Endothelial cell of umbilical vein (primary cell): ENCODE results near the gene NAGS. TPM values are rescaled to one million over a fixed set of nuclear protein-coding genes. Genes with fewer than 3 reads are reported as not detected.

Experiments used
- BruUV-seq: library from RNA; stranded (reverse); fragments of 400-500 nt; replicated peaks from 2 replicates; lab custom pipeline; 2021; lab: Mats Ljungman, UMichigan
- CTCF ChIA-PET: fragments of 300-600, 350-600 bp; sonication (Branson Sonifier 250); formaldehyde crosslinking; loops from one replicate; lab custom pipeline; 2021; ENCODE audit warnings: antibody characterized with exemption, inconsistent platforms; lab: Charles Lee
- POLR2A ChIA-PET: fragments of 300-600, 350-600 bp; sonication (Branson Sonifier 250); formaldehyde crosslinking; loops from one replicate; lab custom pipeline; 2021; ENCODE audit warnings: antibody characterized with exemption, inconsistent platforms; lab: Charles Lee
- DNase-seq: peaks from one replicate; pipeline ENCODE4 v3.0.0-alpha.2; 2011; ENCODE audit warnings: low read depth, low spot score
- FAIRE-seq: peaks from 2 replicates; lab custom pipeline; 2011; peaks lifted over from hg19 to GRCh38; lab: Jason Lieb, UNC
- H2AFZ ChIP-seq: 2 replicates; pipeline ENCODE4 v1.6.0; 2012; ENCODE audit warnings: low read depth, low read length, control low read depth, inconsistent platforms
- H3K27ac ChIP-seq: 2 replicates; pipeline ENCODE4 v1.5.1; 2011; ENCODE audit warnings: low read depth, mild to moderate bottlenecking, control low read depth, low read length, moderate library complexity; ENCODE audit not compliant: insufficient read depth
- H3K27me3 ChIP-seq, 2 experiments: 2 replicates each; pipeline versions ENCODE4 v1.6.0 to v1.6.1; 2011; ENCODE audit warnings: low read length in 2 of 2, mixed read lengths in 1 of 2; ENCODE audit not compliant: control insufficient read depth in 2 of 2, insufficient read depth in 2 of 2
- H3K36me3 ChIP-seq, 2 experiments: 2 replicates in 1 of 2; 3 replicates in 1 of 2; pipeline ENCODE4 v1.5.1; 2011; ENCODE audit warnings: low read length in 2 of 2, mild to moderate bottlenecking in 1 of 2, moderate library complexity in 1 of 2; ENCODE audit not compliant: control insufficient read depth in 2 of 2, insufficient read depth in 2 of 2; ENCODE audit errors: extremely low read depth in 1 of 2
- H3K4me1 ChIP-seq: 3 replicates; pipeline ENCODE4 v1.5.1; 2011; ENCODE audit warnings: mild to moderate bottlenecking, low read length; ENCODE audit not compliant: control insufficient read depth, insufficient read depth; ENCODE audit errors: extremely low read depth
- H3K4me2 ChIP-seq: 2 replicates; pipeline ENCODE4 v1.6.1; 2011; ENCODE audit warnings: low read length, control low read depth, mixed read lengths; ENCODE audit not compliant: insufficient read depth
- H3K4me3 ChIP-seq, 3 experiments: fragments of 200-600 bp in 1 of 3; sonication (generic), shearing (Covaris generic) in 1 of 3; replicated peaks in 1 of 3; 2 replicates each; pipeline ENCODE4 v1.5.1; 2011 to 2016; ENCODE audit warnings: control low read depth in 3 of 3, low read length in 3 of 3, mild to moderate bottlenecking in 2 of 3, inconsistent platforms in 1 of 3, low read depth in 1 of 3, moderate library complexity in 1 of 3; ENCODE audit not compliant: insufficient read depth in 1 of 3
- H3K79me2 ChIP-seq: 2 replicates; pipeline ENCODE4 v1.6.0; 2012; ENCODE audit warnings: low read length, inconsistent platforms; ENCODE audit not compliant: control insufficient read depth, insufficient read depth
- H3K9ac ChIP-seq: replicated peaks from 2 replicates; pipeline ENCODE3; 2011; ENCODE audit warnings: low read length, control low read depth; ENCODE audit not compliant: insufficient read depth; ENCODE audit errors: extremely low read depth
- H3K9me1 ChIP-seq: replicated peaks from 3 replicates; pipeline ENCODE4 v1.6.0; 2011; ENCODE audit warnings: mild to moderate bottlenecking, low read length; ENCODE audit not compliant: control insufficient read depth, insufficient read depth; ENCODE audit errors: extremely low read depth
- H3K9me3 ChIP-seq: replicated peaks from 2 replicates; pipeline ENCODE4 v1.5.1; 2012; ENCODE audit warnings: low read length, inconsistent platforms; ENCODE audit not compliant: control insufficient read depth, insufficient read depth
- H4K20me1 ChIP-seq: replicated peaks from 2 replicates; pipeline ENCODE3; 2011; ENCODE audit warnings: mild to moderate bottlenecking, low read length; ENCODE audit not compliant: control insufficient read depth, insufficient read depth; ENCODE audit errors: extremely low read depth
- EZH2 ChIP-seq: IDR thresholded peaks from 2 replicates; pipeline ENCODE4 v1.6.1; 2012; ENCODE audit warnings: borderline replicate concordance, low read depth, mild to moderate bottlenecking, moderate library complexity, low read length, inconsistent platforms; ENCODE audit not compliant: severe bottlenecking
- FOS ChIP-seq: IDR thresholded peaks from 2 replicates; pipeline ENCODE4 v1.6.1; 2011; ENCODE audit warnings: mild to moderate bottlenecking, low read length, moderate library complexity, borderline replicate concordance; ENCODE audit not compliant: insufficient read depth
- MYC ChIP-seq: IDR thresholded peaks from one replicate; pipeline ENCODE4 v1.6.1; 2011; ENCODE audit warnings: mild to moderate bottlenecking, low read depth, low read length
- POLR2A ChIP-seq: IDR thresholded peaks from 2 replicates; pipeline ENCODE4 v1.6.1; 2012; ENCODE audit warnings: low read depth, mild to moderate bottlenecking, control low read depth, low read length
- POLR2AphosphoS5 ChIP-seq: IDR thresholded peaks from 2 replicates; pipeline ENCODE4 v1.6.1; 2012; ENCODE audit warnings: low read depth, mild to moderate bottlenecking, control low read depth, low read length, moderate library complexity; ENCODE audit not compliant: insufficient read depth
- dilution Hi-C: fragments of 300-500 bp; cut with MboI; formaldehyde crosslinking; loops from one replicate; pipeline ENCODE4 v1.15.0; 2019; ENCODE audit warnings: low sequenced_read_pairs; ENCODE audit not compliant: extremely low pct_ligation_motif_present
- intact Hi-C: fragments of 100-400 bp; cut with micrococcal nuclease; formaldehyde crosslinking; loops from one replicate; pipeline ENCODE4 v1.10.0; 2022
- polyA plus RNA-seq, 4 experiments: library from polyadenylated mRNA; depleted of rRNA in 3 of 4; stranded (reverse) in 3 of 4; unstranded in 1 of 4; fragments of >200 nt; gene quantifications; 2 replicates each; pipeline versions ENCODE4 v1.2.1 to v1.2.3, GENCODE V29; 2011 to 2012; ENCODE audit warnings: missing spikeins in 1 of 4
- total RNA-seq: library from RNA; stranded (reverse); gene quantifications from 2 replicates; pipeline ENCODE4 v1.2.3, GENCODE V29; 2021
- TF ChIP-seq, protein P1 (sequence below), 2 donors: IDR thresholded peaks; 1 replicate in 1 of 2; 2 replicates in 1 of 2; pipeline ENCODE4 v1.5.1; 2011; ENCODE audit warnings: low read length in 2 of 2, mild to moderate bottlenecking in 2 of 2, moderate library complexity in 2 of 2, control low read depth in 1 of 2, inconsistent platforms in 1 of 2, low read depth in 1 of 2; ENCODE audit not compliant: insufficient read depth in 1 of 2; ENCODE audit errors: extremely low read depth in 1 of 2
- TF ChIP-seq, protein P2 (sequence below): IDR thresholded peaks from 2 replicates; pipeline ENCODE4 v1.6.1; 2011; ENCODE audit not compliant: insufficient read depth, insufficient read length

The NAGS gene
- total and polyA plus RNA-seq, 2 donors (not counting 3 experiments of a cell fraction or from before 2014, with no cell fraction given) = 3.3 to 6.1 TPM

DNA sequence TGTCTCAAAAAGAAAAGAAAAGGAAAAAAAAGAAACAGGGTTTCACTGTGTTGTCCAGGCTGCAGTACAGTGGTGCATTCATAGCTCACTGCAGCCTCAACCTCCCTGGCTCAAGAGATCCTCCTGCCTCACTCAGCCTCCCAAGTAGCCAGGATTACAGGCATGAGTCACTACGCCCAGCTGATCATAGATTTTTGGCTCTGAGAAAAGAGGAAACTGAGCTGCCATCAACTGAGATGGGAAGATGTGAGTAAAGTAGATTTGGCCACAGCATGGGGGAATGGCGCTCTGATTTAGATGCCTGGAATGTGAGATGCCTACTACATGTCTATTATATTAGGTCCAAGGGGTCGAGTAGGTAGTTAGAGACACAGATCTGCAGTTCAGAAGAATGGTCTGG lies 5.9 kb upstream of the NAGS start:
- H3K4me3 ChIP-seq = no peak overlapping the region
- ChIA-PET CTCF (interaction anchor here (0.7 to 12.7 kb wide), 7 partner anchors 12 to 118 kb away, joined by 3 to 182 read pairs (median 3); partner anchors contain the start of gene PPY), POLR2A (no interaction called here)
- DNase-seq (no peak), FAIRE-seq (peak; percentile 87)
- BruUV-seq = no TSS peak
- TF ChIP-seq EZH2 (no peak), POLR2AphosphoS5 (no peak), FOS (peak; percentile 22), MYC (no peak), POLR2A (no peak)
- TF ChIP-seq, protein P1, sequence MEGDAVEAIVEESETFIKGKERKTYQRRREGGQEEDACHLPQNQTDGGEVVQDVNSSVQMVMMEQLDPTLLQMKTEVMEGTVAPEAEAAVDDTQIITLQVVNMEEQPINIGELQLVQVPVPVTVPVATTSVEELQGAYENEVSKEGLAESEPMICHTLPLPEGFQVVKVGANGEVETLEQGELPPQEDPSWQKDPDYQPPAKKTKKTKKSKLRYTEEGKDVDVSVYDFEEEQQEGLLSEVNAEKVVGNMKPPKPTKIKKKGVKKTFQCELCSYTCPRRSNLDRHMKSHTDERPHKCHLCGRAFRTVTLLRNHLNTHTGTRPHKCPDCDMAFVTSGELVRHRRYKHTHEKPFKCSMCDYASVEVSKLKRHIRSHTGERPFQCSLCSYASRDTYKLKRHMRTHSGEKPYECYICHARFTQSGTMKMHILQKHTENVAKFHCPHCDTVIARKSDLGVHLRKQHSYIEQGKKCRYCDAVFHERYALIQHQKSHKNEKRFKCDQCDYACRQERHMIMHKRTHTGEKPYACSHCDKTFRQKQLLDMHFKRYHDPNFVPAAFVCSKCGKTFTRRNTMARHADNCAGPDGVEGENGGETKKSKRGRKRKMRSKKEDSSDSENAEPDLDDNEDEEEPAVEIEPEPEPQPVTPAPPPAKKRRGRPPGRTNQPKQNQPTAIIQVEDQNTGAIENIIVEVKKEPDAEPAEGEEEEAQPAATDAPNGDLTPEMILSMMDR (IDR thresholded peaks at IDR 0.05; ENCODE audit: extremely low read depth in 1 of 2, insufficient read depth in 1 of 2, low read depth in 1 of 2, low read length in 2 of 2) = no peak
- TF ChIP-seq, protein P2, sequence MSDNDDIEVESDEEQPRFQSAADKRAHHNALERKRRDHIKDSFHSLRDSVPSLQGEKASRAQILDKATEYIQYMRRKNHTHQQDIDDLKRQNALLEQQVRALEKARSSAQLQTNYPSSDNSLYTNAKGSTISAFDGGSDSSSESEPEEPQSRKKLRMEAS = no peak
- no peaks in the 10 kb centered on the region for H4K20me1 ChIP-seq
- no peaks in the 10 kb centered on the region for H3K36me3 ChIP-seq
- dilution Hi-C loops = no loop called here
- peaks cover 23% of the 10 kb centered on the region for H3K4me1 ChIP-seq
- no peaks in the 10 kb centered on the region for H3K9me1 ChIP-seq
- no peak overlapping the region for H3K27ac ChIP-seq
- H3K9me3 ChIP-seq = no peaks in the 10 kb centered on the region
- no peak overlapping the region for H3K4me2 ChIP-seq
- no peak overlapping the region for H2AFZ ChIP-seq
- intact Hi-C loops = no loop called here
- H3K9ac ChIP-seq = no peak overlapping the region
- H3K79me2 ChIP-seq = no peaks in the 10 kb centered on the region
- peaks cover 0 to 3% of the 10 kb centered on the region in 2 experiments for H3K27me3 ChIP-seq
